GM21529 (cell line): ENCODE results near the gene IFITM10.

Experiments used
- ATAC-seq: cut with Tn5 transposase; IDR thresholded peaks from one replicate; pipeline ENCODE4 v1.9.1; 2021; ENCODE audit not compliant: unreplicated experiment

The IFITM10 gene

GRCh38 chr11:1753229-1753928 lies 3.0 kb upstream of the IFITM10 start:
- no peak for ATAC-seq

- ATAC-seq = no peak
These were observed 2.5 kb upstream of the IFITM10 start for GRCh38 chr11:1752907-1753228.

- ATAC-seq = no peak
These were observed 1.9 kb upstream of the IFITM10 start for GRCh38 chr11:1751999-1752906.

GRCh38 chr11:1751531-1751921 lies 1.1 kb upstream of the IFITM10 start:
- ATAC-seq = no peak

GRCh38 chr11:1750840-1751530 lies 590 bp upstream of the IFITM10 start:
- ATAC-seq = no peak

GRCh38 chr11:1749395-1750351 lies 722 bp downstream of the IFITM10 start:
- no peak for ATAC-seq

- no peak for ATAC-seq
These were observed 1.6 kb downstream of the IFITM10 start for GRCh38 chr11:1748636-1749394.

GRCh38 chr11:1747753-1748635 lies 2.4 kb downstream of the IFITM10 start:
- no peak for ATAC-seq

- ATAC-seq = no peak
These were observed 3.2 kb downstream of the IFITM10 start for GRCh38 chr11:1746956-1747752.

- ATAC-seq = no peak
These were observed 3.9 kb downstream of the IFITM10 start for GRCh38 chr11:1746511-1746931.

- no peak for ATAC-seq
These were observed 4.6 kb downstream of the IFITM10 start for GRCh38 chr11:1745701-1746320.

- no peak for ATAC-seq
These were observed 5.3 kb downstream of the IFITM10 start for GRCh38 chr11:1744891-1745700.

GRCh38 chr11:1744137-1744886 lies 6.1 kb downstream of the IFITM10 start:
- ATAC-seq = no peak

GRCh38 chr11:1743585-1744136 lies 6.7 kb downstream of the IFITM10 start:
- ATAC-seq = no peak

GRCh38 chr11:1742869-1743584 lies 7.4 kb downstream of the IFITM10 start:
- no peak for ATAC-seq
